ENCODE measurements around the gene POPDC2. TPM values are rescaled to one million over a fixed set of nuclear protein-coding genes. Genes with fewer than 3 reads are reported as not detected.
A peak's percentile ranks its signal among the peaks of the same experiment; 100 is the strongest.

Gene POPDC2
- total RNA-seq, 1 experiment from 2014 or later = not detected

DNA sequence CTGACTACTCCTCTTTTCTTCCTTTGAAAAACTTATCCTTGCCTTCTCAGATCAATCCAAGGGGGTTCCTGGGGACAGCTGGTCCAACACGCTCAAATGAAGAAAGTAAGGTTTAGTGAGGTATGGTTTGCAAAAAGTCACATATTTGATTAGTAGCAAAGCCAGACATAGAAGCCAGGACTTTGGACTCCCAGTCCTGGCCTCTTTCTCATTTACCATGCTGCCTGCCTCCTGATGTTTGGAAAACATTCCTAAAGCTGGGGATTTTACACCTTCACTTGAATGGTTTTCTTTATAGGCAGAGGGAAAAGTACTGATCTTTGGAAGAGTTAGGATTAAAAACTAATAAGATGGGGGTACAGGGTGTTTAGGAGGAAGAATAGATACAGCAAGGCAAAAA is 14.6 kb downstream of the POPDC2 start:
- in situ Hi-C loops (cut with HindIII; ENCODE audit: low sequenced_read_pairs) = no loop called here
- DNase-seq (ENCODE audit: low spot score) = no peak

DNA sequence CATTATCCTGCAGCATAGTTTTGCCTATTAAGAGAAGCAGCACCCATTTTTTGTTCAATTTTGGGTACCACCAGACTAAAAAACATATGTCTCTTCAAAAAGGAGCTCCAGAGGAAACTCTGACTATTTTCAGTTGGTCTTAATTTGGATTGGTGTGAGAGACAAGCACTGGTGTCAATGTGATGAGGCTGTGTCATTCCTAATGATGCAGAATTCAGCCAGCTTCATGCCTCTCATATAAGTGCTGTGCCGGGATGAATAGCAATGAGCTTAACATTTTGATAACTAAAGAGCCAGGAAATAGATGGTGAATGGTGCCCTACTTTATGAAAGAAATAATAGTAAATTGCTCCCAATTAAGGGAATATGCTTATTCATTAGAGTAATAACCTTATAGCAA is 15.9 kb downstream of the POPDC2 start:
- DNase-seq (ENCODE audit: low spot score) = no peak
- in situ Hi-C loops (cut with HindIII; ENCODE audit: low sequenced_read_pairs) = no loop called here

DNA sequence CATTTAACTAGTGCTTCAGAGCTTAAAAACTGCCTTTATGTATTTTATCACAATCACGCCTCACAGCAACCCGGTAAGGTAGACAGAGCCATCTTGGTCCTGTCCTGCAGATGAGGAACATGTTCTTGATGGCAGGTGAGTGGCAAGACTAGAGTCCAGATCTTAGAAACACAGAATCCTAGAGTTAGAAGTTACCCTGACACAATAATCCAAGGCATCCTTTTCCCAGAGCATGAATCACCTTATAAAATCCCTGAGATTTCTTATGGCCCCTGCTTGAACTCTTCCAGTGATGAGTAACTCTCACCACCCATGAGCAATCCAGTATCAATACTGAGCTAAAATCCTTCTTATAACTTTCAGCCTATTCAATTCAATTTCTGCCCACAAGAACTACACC is 16.9 kb downstream of the POPDC2 start:
- in situ Hi-C loops (cut with HindIII; ENCODE audit: low sequenced_read_pairs) = no loop called here
- no peak for DNase-seq (ENCODE audit: low spot score)

DNA sequence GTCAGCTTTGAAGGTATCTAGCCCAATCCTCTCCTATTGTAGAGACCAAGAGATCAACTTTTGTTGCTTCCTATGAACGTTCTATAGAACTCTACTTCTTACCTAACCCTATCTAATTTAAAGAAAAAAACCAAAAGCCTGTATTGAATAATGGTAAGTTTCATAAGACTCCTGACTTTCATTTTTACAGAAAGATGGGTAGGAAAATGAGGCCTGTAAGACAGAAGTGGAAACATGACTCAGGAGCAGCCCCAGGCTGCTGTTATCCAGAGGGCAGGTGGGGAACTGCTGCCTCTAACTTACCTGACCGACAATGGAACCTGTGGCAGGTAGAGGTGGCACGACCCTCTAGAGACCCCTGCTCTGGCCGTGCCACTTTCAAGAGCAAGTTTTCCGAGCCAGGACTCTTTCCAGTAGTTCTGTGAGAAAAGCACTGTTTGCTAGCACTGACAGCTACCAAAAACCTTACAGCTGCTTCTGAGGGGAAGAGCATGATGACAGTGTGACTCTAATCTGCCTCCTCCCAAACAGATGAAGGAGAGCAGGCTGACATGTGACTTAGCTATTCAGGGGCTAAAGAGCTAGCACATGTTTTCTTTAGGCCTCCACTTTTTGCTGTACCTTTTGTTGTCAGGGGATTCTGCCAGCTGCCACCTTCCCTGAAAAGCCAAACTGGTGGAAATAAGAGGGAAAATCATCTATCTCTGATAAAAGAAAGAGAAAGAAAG is 17.5 kb downstream of the POPDC2 start:
- DNase-seq (ENCODE audit: low spot score) = no peak
- in situ Hi-C loops (cut with HindIII; ENCODE audit: low sequenced_read_pairs) = no loop called here

DNA sequence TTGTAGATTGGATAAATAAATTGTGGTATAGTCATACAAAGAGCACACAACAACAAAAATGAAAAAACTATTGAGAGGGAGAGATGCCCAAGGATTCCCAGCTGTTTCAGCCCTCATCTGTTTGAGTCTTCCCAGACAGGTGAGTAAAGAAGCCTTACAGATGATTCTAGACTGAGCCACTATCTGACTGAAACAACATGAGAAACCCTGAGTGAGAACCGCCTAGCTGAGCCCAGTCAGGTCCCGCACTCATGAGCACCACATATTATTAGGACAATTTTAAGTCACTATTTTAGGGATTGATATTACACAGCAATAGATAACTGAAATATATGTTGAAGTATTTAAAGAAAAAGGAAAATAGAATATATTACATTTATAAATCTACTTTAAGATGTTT is 19.0 kb downstream of the POPDC2 start:
- DNase-seq (ENCODE audit: low spot score) = no peak

DNA sequence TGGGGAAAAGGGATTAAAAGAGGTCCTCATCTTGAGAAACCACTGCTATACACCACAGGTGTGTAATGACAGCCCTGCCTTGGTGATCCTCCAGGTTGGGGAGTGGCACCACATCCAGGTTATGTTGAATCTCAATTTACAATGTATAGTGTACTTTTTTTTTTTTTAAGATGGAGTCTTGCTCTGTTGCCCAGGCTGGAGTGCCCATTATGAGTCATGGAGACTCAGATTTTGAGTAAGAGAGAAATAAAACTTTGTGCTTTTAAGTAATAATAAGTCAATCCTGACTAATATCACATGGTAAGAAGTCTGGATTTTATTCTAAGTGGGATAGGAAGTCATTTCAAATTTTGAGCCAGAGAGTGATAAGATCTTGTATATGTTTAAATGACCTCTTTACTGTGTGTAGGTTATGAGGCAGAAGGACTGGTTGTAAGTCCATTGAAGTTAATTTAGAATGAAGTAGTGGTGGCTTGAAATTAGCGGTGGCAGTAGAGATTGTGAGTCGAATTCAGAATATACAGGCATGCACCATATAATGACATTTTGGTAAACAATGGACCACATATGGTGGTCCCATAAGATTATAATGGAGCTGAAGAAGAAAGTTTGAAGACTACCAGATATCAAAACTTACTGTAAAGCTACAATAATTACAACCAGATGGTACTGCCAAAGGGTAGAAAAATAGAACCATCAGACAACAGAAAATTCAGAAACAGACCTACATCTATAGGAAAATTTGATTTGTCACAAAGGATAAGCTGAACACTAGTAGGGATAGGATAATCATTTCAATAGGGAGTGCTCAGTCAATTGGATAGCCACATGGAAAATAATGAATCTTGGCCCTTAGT is 20.7 kb downstream of the POPDC2 start:
- no peak for DNase-seq (ENCODE audit: low spot score)
- in situ Hi-C loops (cut with HindIII; ENCODE audit: low sequenced_read_pairs) = no loop called here

More for the DNA sequence above, 19.0 kb downstream of the POPDC2 start:
- in situ Hi-C loops (cut with HindIII; ENCODE audit: low sequenced_read_pairs) = no loop called here

DNA sequence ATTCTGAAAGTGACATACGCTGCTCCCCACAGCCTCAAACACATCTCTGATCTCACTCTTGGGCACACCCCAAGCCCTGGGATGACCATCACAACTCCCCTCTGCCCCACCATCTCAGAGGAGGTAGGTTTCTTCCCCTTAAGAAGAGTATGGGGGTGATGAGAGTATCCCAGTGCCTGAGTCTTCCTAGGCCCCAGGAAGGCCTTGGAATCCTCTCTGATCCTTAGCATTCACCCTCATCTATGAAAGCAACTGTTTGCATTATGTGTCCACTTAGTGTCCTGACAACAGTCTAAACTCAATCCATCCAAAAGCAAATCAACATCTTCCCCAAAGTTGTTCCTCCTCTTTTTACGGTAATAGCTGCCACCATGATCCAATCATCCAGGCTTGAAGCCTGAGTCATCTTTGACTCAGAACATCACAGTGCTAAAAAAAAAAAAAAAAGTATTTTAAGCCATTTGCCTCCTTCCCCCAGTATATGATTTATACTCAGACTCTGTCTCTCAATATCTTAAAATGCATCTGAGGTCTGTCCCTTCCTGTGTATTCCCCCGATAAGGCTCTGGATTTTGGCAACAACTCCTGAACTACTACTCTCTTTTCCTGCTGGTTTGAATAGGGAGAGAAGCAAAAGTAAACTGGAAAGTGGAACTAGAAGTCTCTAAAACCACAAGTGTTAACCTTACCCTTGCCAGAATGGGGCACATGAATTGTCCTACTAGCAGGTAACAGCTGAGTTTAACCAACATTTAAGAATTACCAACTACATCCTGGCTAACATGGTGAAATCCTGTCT is 22.5 kb downstream of the POPDC2 start:
- DNase-seq (ENCODE audit: low spot score) = no peak
- in situ Hi-C loops (cut with HindIII; ENCODE audit: low sequenced_read_pairs) = no loop called here

DNA sequence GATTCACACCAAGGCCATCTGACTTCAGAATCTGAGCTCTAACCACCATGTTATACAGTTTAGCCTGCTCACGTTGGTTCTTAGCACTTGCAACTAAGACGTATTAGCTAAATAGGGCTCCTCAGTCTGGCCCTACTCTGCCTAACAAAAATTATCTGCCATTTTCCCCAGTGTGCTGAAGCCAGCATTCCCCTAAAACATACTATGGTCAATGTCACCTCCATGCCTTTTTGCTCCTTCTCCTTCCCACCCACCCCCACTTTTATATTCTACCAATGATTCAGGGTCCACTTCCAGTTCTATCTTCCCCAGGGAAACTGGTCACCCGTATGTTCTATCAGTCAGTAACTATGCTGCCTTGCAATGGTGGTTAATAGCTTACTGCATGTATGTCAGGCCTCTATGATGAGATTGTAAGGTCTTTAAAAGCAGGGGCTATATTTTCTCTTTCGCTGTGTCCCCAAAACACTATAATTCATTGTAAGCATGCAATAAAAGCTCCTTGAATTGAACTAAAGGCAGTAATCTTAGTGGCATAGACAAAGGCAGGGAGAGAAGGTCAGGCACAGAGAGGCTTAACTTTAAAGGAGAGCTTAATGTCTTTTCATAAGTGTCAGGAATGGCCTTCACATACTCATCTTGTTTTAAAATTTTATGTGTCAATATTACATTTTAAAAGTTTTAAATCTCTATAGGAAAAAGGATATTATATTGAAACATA is 23.3 kb downstream of the POPDC2 start:
- no peak for DNase-seq (ENCODE audit: low spot score)
- in situ Hi-C loops (cut with HindIII; ENCODE audit: low sequenced_read_pairs) = no loop called here

DNA sequence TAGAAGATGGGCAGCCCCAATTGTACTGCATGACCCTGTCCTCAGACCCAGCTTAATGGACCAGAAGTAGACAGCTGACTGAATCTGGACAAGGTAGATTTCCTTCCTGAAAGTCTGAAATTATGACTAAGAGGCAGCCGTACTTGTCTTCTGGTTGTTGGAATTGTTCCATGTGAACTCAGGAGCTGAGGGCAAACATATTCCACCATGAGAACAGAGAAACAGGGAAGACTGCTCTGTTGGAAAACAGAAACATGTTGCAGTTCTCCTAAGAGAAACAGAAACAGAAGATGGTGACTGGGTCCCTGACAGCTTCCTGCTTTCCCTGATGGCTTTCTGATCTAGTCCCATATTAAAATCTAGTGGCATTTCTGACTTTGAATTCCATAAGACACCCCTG is 24.1 kb downstream of the POPDC2 start:
- in situ Hi-C loops (cut with HindIII; ENCODE audit: low sequenced_read_pairs) = no loop called here

DNA sequence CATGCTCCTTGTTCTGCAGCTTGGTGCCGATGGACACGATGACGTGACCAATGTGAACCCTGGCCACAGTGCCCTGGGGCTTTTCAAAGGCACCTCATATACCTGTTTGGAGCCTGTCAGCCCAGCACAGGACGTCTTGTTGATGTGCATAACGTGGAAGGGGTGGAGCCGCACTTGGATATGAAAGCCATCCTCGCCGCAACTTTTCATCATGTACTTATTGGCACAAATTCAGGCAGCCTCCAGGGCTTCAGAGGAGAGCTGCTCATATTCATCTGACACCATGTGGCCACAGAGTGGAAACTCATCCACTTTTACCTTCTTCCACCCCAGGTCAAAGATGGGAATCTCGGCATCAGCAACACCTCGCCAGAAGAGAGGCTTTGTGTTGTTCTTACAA is 24.7 kb downstream of the POPDC2 start:
- in situ Hi-C loops (cut with HindIII; ENCODE audit: low sequenced_read_pairs) = no loop called here
- DNase-seq (ENCODE audit: low spot score) = no peak

More for the DNA sequence above, 24.1 kb downstream of the POPDC2 start:
- DNase-seq (ENCODE audit: low spot score) = no peak

DNA sequence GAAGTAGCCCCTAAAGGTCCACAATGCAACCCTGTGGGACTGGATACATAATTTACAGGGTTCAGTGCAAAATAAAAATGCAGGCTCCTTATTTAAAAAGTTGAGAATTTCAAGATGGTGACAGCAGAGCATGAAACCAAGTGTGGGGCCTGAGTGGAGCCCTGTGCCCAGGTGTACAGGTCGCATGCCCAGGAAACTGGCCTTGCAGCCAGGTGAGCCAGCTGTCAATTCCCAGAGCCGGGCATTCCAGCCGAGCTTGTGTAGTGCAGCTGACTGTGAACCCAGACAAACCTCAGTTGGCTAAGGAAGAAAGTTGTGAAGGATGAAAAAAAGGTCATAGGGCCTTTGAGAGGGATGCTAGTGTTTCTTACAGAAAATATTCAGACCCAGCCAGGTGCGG is 27.6 kb downstream of the POPDC2 start:
- no peak for DNase-seq (ENCODE audit: low spot score)

DNA sequence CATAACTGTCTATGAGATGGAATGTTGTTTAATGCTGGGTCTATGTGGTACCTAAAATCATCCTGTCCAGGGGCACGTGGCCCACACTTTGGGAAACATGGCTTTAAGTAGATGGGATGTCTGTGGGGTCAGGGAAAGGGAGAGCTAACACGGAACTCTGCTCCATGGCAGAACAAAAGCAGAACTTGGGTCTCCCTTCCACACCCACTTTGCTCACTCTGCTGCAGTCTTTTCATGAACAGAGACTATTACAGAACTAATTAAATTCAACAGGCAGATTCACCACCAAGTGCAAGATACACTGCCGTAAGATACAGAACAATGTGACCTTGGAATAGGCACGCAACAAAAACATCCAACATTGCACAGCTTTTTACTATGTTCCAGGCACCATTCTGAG is 28.2 kb downstream of the POPDC2 start:
- DNase-seq (ENCODE audit: low spot score) = no peak
- in situ Hi-C loops (cut with HindIII; ENCODE audit: low sequenced_read_pairs) = no loop called here

More for the DNA sequence above, 27.6 kb downstream of the POPDC2 start:
- in situ Hi-C loops (cut with HindIII; ENCODE audit: low sequenced_read_pairs) = no loop called here

DNA sequence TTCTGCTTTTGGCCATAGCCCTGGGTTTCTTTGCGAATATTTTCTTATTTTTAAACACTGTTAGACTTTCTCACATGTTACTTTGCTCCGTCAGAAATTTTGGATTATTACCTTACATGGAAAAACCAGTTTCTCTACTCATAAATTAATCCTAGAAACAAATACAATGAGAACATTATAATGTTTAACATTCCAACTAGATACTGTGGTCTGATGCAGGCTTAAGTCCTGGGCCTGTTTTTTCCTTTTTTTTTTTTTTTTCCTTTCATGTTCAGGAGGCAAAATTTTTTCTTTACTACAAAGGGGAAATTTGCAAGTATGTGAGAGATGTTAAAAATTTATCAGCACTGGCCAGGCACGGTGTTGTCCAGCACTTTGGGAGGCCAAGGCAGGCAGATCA is 28.9 kb downstream of the POPDC2 start:
- in situ Hi-C loops (cut with HindIII; ENCODE audit: low sequenced_read_pairs) = no loop called here
- DNase-seq (ENCODE audit: low spot score) = no peak

DNA sequence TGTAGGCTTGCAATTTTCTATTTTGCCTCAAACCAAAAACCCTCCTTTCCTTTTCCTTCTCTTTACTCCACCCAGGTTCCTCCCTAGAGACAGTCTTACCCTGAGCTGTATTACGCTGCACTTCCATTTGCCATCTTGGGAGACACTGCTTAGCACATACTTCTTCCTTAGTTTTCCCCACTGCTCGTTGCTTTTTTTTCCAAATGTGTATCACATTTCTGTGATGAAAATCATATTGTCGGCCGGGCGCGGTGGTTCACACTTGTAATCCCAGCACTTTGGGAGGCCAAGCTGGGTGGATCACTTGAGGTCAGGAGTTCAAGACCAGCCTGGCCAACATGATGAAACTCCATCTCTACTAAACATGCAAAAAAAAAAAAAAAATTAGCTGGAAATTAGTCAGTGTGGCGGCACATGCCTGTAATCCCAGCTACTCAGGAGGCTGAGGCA is 29.5 kb downstream of the POPDC2 start:
- DNase-seq (ENCODE audit: low spot score) = no peak
- in situ Hi-C loops (cut with HindIII; ENCODE audit: low sequenced_read_pairs) = no loop called here

DNA sequence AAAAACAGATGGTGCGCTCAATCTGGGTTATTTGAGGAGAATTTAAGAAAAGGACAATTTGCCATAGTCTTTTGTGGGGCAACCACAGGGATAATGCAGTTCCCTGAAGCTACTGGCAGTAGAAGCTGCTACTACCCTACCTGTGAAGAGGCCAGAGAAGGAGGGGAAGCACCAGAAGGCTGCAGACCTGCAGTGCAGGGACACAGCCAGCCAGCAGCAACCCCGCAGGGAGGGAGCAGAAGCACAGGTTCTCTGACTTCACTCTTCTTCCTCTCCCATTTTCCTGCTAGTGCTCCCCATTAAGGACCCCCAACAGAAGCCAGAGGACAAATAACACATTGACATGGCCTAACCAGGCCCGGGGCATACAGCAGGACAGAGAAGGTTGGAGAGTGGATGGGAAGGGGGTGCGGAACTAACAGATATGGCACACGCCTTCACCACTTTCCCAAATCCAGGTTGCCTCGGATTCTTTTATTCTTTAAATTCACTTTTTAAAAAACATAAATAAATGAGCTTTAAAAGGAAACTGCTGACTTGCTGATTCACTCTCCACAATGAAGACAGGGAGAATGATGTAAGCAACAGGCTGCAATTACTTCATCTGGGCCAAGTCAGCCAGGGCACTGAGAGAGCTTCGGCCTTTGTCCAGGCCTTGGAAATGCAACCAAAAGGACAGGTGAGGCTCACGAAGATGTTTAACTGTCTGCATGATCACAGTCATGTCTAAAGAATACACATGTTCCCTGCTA is 30.1 kb downstream of the POPDC2 start:
- in situ Hi-C loops (cut with HindIII; ENCODE audit: low sequenced_read_pairs) = no loop called here
- DNase-seq (ENCODE audit: low spot score) = peak; percentile 7

DNA sequence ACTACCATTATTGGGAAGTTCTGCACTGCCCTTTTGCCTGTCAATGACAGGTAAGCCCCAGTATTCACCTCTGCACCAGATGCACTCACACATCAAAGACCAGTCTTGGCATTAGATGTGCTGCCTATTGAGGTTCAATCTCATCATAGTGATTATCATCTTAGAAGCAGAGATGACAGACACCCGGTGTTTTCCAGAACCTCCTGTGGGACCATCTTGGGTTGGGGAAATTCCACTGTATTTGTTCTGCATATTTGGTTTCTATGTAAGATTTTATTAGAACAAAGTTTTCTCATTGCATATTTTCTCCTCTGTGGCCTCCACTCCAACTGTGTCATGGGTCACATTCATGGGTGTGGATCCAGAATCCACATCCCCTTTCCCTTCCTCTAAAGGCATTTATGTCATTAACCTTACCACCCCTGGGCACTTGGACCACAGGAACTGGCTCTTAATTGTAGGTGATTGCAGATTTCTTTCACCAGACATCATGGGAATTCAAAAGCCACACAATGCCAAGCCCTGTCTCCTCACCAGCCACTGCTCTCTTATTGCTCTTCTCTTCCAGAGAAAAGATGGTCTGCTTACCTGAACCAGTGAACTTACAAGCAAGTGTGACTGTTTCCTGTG is 31.5 kb downstream of the POPDC2 start:
- no peak for DNase-seq (ENCODE audit: low spot score)
- in situ Hi-C loops (cut with HindIII; ENCODE audit: low sequenced_read_pairs) = no loop called here

DNA sequence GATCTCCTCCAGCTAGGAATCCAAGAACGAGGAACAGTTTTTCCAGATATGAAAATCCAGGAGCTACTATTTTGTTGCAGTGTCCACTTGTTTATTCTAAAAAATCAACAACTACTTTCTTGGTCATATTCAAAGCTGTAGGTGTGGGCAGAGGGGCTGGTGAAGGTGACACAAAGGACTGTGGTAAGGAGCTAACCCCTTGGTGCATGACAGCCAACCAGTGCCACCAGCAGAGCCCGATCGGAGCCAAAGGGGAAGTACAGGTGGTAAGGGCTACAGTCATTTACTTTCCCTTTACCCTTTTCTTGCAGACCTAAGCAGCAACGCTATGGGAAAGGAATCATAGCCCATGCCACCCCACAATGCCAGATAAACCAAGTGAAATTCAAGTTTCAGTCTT is 32.0 kb downstream of the POPDC2 start:
- in situ Hi-C loops (cut with HindIII; ENCODE audit: low sequenced_read_pairs) = no loop called here
- DNase-seq (ENCODE audit: low spot score) = no peak

DNA sequence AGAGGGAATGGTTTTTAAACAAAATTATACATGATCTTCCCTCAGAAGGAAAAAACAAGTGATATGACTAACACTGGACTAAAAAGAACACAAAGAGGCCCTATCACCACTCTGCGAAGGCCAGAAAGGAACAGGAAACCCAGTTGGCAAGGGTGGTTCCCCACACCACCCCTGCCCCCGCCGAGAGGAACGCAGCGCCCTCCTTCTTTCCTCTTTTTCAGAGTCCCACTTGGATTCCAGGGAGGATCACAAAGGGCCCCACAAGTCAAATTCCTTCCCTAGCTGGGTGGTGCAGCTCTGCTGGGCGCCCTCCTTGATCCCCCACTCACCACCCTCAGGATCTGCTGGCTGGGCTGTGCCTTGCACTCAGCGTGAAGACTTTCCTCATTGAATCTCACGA is 32.9 kb downstream of the POPDC2 start:
- in situ Hi-C loops (cut with HindIII; ENCODE audit: low sequenced_read_pairs) = no loop called here

More for the DNA sequence above, 32.9 kb downstream of the POPDC2 start:
- DNase-seq (ENCODE audit: low spot score) = no peak
